Ovary (tissue), 9 donors: Measurements from ENCODE around the gene BEND7. TPM values are rescaled to one million over a fixed set of nuclear protein-coding genes. Genes with fewer than 3 reads are reported as not detected.

Source experiments
- DNase-seq, 5 donors: peaks; one replicate each; pipeline ENCODE4 v3.0.0-alpha.2; 2019 to 2020
- H3K27ac ChIP-seq, 2 donors: fragments of 200-600 bp; one replicate each; pipeline versions ENCODE4 v1.5.1 to v1.8.0; 2019 to 2022
- H3K27me3 ChIP-seq: fragments of 200-600 bp; one replicate; pipeline ENCODE4 v1.8.0; 2022
- H3K36me3 ChIP-seq: fragments of 200-600 bp; sonication (generic); one replicate; pipeline ENCODE4 v1.5.1; 2019
- H3K4me1 ChIP-seq: one replicate; pipeline ENCODE4 v1.8.1; 2013; ENCODE audit warnings: mild to moderate bottlenecking, moderate library complexity; ENCODE audit not compliant: insufficient read depth
- H3K4me3 ChIP-seq: fragments of 200-600 bp; sonication (generic); one replicate; pipeline ENCODE4 v1.5.1; 2017
- H3K9me3 ChIP-seq, 2 donors: fragments of 200-600 bp in 1 of 2; sonication (generic) in 1 of 2; one replicate each; pipeline versions ENCODE4 v1.5.1 to v1.8.1; 2013 to 2019; ENCODE audit warnings: mild to moderate bottlenecking in 1 of 2, moderate library complexity in 1 of 2
- EP300 ChIP-seq: sonication (generic); formaldehyde crosslinking; IDR thresholded peaks from one replicate; pipeline ENCODE4 v1.6.1; 2017; ENCODE audit warnings: antibody characterized with exemption
- POLR2A ChIP-seq: fragments of 450-650 bp; IDR thresholded peaks from one replicate; pipeline ENCODE4 v1.6.1; 2017; ENCODE audit warnings: antibody characterized with exemption, mild to moderate bottlenecking, moderate library complexity
- WGBS, 3 donors: extraction: QIAGEN DNeasy Blood & Tissue Kit in 1 of 3; methylation state at CpG; one replicate each; pipeline versions ENCODE4 v1.1.5 to v1.1.7; 2013 to 2017; 5-methylcytosine and 5-hydroxymethylcytosine counted together
- intact Hi-C, 4 donors: fragments of 100-400 bp; cut with DNase I; formaldehyde crosslinking; loops; one replicate each; pipeline versions ENCODE4 v1.11.0 to v1.15.1; 2022 to 2023
- polyA plus RNA-seq, 2 donors: library from polyadenylated mRNA; stranded (reverse); fragments of 200-250 nt in 1 of 2; fragments of 350-450 nt in 1 of 2; fragmentation: Illumina TruSeq in 1 of 2; extraction: RNeasy Lipid Tissue Mini Kit (QIAGEN cat#74804) in 1 of 2; gene quantifications; one replicate each; pipeline ENCODE4 v1.2.3, GENCODE V29; 2013 to 2014
- total RNA-seq, 7 donors: library from RNA; depleted of rRNA in 2 of 7; stranded (reverse); fragments of >200 nt in 2 of 7; fragmentation: NEBNext Ultra II Directional in 3 of 7; extraction: Animal tissue kit (Norgen Biotek cat#: 25700) in 3 of 7; gene quantifications; one replicate each; pipeline versions ENCODE4 v1.1.0 to v1.2.4, GENCODE V29; 2016 to 2023
- TF ChIP-seq, protein P1 (sequence below), 3 donors: fragments of 450-650 bp in 2 of 3; fragments of 200-600 bp in 1 of 3; IDR thresholded peaks; one replicate each; pipeline versions ENCODE4 v1.5.1 to v1.8.0; 2016 to 2022; ENCODE audit warnings: antibody characterized with exemption in 3 of 3, mild to moderate bottlenecking in 1 of 3
- donor health status: DM: no; HTN: no; CAD: no; lungs with moderate emphysema.
- donor health status: DM: no; HTN: no; CAD: no.
- donor health status: Bipolar disorder and iron deficiency.
- donor health status: DM: yes; HTN: yes; CAD: no.
- donor health status: DM: no; HTN: no; CAD: no.
- donor health status: DM: yes; HTN: yes; CAD: no.

BEND7 gene
- total and polyA plus RNA-seq, 9 donors = 9.9 to 34.7 (median 19.8) TPM

DNA sequence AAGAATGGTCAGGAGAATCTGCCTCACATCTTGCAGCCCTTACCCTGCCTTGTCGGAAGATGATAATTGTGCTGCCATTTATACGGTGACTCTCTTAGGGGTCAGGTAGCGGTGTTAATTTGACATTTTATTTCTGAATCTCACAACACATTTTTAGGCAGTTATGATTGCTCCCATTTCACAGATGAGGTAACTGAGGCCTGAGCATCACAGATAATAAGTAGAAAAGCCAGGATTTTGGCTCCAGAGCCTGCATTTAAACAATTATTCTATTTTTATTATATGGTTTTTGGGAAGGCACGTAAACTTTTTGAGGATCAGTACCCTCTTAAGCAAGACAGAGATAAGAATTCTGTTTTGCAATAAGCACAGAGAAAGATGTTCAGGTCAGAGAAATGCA, 103.4 kb downstream of the BEND7 start:
- Histone ChIP-seq H3K27me3 (no peaks in the 10 kb centered on the region), H3K4me1 (no peaks in the 10 kb centered on the region), H3K36me3 (no peaks in the 10 kb centered on the region), H3K27ac (no peak overlapping the region), H3K4me3 (no peak overlapping the region), H3K9me3 (no peaks in the 10 kb centered on the region)
- TF ChIP-seq EP300 = no peak
- 46 to 56% (median 56%) methylated on average over 4 of the region's 4 CpGs for WGBS, 3 donors
- no peak for DNase-seq
- intact Hi-C loops = no loop called here

DNA sequence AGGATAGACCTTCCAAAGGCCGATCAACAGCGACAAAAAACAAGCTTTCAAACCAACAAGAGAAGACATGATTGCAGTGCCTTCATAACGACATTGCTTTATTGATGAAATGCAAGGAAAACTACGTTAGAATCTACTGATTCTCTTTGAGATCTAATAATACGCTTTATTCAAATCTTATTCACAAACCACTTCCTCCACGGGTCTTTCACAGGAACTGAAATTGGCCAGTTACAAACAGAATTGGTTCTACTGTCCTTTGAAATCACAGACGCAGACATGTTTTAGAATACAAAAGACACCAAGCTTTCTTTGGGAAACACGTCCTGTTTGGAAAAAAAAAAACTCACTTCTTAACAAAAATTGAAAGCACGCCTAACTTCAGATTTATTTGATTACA, 106.0 kb downstream of the BEND7 start:
- intact Hi-C loops = no loop called here
- no peaks in the 10 kb centered on the region for H3K4me1 ChIP-seq
- DNase-seq = no peak
- no peak overlapping the region for H3K4me3 ChIP-seq
- 72 to 84% (median 75%) methylated on average over 9 of the region's 9 CpGs for WGBS, 3 donors
- TF ChIP-seq POLR2A (no peak), EP300 (no peak)
- TF ChIP-seq, protein P1, sequence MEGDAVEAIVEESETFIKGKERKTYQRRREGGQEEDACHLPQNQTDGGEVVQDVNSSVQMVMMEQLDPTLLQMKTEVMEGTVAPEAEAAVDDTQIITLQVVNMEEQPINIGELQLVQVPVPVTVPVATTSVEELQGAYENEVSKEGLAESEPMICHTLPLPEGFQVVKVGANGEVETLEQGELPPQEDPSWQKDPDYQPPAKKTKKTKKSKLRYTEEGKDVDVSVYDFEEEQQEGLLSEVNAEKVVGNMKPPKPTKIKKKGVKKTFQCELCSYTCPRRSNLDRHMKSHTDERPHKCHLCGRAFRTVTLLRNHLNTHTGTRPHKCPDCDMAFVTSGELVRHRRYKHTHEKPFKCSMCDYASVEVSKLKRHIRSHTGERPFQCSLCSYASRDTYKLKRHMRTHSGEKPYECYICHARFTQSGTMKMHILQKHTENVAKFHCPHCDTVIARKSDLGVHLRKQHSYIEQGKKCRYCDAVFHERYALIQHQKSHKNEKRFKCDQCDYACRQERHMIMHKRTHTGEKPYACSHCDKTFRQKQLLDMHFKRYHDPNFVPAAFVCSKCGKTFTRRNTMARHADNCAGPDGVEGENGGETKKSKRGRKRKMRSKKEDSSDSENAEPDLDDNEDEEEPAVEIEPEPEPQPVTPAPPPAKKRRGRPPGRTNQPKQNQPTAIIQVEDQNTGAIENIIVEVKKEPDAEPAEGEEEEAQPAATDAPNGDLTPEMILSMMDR (IDR thresholded peaks at IDR 0.05) = no peak
- no peak overlapping the region for H3K27ac ChIP-seq
- H3K9me3 ChIP-seq = no peaks in the 10 kb centered on the region
- no peaks in the 10 kb centered on the region for H3K27me3 ChIP-seq
- H3K36me3 ChIP-seq = no peaks in the 10 kb centered on the region

DNA sequence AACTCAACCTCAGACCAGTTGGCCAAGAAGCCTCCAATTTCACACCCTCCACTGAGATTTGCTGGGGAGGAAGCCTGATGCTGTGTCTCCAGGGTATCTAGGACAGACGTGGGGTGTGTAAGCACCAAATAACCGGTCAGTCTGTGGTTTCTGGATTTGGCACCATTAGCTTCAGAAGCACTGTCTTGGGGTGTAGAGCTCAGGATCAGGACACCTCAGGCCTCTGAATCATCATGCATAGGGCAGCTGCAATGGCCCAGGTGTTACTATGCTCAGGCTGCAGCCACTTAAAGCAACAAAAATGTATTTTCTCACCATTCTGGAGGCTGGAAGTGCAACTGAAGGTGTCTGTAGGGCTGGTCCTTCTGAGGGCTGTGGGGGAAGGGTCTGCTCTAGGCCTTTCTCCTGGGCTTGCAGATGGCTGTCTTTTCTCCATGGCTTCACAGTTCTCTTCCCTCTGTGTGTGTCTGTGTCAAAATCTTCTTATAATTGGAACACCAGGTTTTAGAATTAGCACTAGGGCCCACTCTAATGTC, 107.4 kb downstream of the BEND7 start:
- 69 to 88% (median 80%) methylated on average over 2 of the region's 2 CpGs for WGBS, 3 donors
- no peaks in the 10 kb centered on the region for H3K36me3 ChIP-seq
- no peak for DNase-seq
- TF ChIP-seq, protein P1 (IDR thresholded peaks at IDR 0.05) = no peak
- TF ChIP-seq EP300 = no peak
- TF ChIP-seq POLR2A = no peak
- H3K4me1 ChIP-seq = no peaks in the 10 kb centered on the region
- no peaks in the 10 kb centered on the region for H3K9me3 ChIP-seq
- no peak overlapping the region for H3K27ac ChIP-seq
- no peaks in the 10 kb centered on the region for H3K27me3 ChIP-seq
- no peak overlapping the region for H3K4me3 ChIP-seq
- intact Hi-C loops = no loop called here

DNA sequence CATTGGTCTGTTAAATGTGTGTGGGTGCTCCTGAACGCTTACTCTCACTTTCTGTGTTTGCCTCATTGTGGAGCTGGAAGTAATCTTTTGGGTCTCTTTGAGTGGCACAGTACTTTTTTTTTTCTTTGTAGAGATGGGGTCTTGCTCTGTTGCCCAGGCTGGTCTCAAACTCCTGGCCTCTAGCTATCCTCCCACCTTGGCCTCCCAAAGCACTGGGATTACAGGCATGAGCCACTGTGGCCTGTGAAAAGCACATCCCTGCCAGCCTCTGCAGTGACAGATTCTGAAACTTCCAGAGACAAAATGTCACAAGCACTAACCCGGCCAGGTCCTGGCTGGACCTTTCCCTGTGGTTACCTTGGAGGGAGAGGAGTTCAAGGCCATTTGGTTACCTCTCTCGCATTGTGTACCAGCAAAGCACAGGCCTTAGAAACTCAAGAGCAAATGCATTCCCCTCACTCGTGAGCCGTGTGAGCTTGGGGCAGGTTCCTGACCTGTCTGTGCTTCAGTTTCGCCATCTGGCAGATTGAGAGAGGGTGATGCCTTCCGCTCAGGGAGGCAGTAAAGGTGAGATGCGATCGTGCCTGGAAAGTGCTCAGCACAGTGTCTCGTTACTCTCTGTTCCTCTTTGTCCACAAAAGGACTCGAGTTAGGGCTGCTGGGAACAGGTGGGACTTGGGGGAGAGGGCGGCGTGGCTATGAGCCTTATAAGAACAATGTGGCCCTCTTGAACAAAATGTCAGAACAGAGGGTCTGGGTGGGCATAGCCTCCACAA, 108.1 kb downstream of the BEND7 start:
- DNase-seq = no peak
- intact Hi-C loops = no loop called here

More for the DNA sequence above, 108.1 kb downstream of the BEND7 start:
- Histone ChIP-seq H3K27ac (no peak overlapping the region), H3K4me1 (no peaks in the 10 kb centered on the region), H3K9me3 (no peaks in the 10 kb centered on the region), H3K27me3 (no peaks in the 10 kb centered on the region), H3K36me3 (no peaks in the 10 kb centered on the region), H3K4me3 (no peak overlapping the region)
- 80 to 84% (median 84%) methylated on average over 13 of the region's 13 CpGs for WGBS, 3 donors
- TF ChIP-seq, protein P1 (IDR thresholded peaks at IDR 0.05) = no peak
- no peak for TF ChIP-seq EP300
- TF ChIP-seq POLR2A = no peak
